Measurements from ENCODE around the gene LHFPL6.
"Not testable (repeated sequence)": the region's sequence is repeated elsewhere in the genome, so short reads cannot be mapped to it uniquely, and the experiment has no call there.

The LHFPL6 gene

GRCh38 chr13:39341251-39341650, 261.7 kb downstream of the LHFPL6 start:
- DNase-seq (ENCODE audit: low spot score), result no peak

- not testable (repeated sequence) for DNase-seq (ENCODE audit: low spot score)
Observed at GRCh38 chr13:39338114-39338513, 264.9 kb downstream of the LHFPL6 start.

DNA sequence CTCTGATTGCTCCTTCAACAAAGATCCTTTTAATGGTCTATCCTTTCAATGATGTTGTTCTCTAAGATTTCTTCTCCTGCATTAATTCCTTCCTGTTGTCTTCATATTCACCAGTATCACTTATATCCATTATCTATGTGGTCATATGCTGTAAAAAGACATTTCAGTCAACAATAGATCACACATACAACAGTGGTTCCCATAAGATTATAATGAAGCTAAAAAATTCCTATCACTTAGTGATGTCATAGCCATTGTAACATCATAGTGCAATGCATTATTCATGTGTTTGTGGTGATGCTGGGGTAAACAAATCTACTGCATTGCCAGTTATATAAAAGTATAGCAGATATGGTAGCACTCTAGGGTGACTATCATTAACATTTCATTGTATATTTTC, 266.1 kb downstream of the LHFPL6 start:
- DNase-seq (ENCODE audit: low spot score), result no peak

- DNase-seq (ENCODE audit: low spot score), result no peak
Observed at GRCh38 chr13:39336207-39336606, 266.8 kb downstream of the LHFPL6 start.

DNA sequence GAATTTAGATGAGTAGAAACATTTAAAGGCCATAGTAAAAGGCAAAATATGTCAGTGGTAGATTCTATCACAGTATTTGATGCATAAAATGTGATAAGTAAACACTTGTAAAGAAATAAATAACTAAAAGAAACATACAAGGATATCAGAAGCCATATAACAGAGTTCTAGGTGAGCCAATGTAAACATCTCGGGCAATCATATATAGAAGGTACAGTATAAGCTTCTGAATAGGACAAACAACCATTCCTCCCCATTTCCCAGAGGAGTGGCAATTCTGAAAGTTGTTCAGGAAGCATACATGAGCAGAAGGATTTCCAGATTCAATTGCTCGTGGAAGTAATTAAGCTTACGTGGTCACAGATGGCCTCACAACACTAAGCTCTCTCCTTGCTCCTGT, 267.3 kb downstream of the LHFPL6 start:
- no peak for DNase-seq (ENCODE audit: low spot score)

DNA sequence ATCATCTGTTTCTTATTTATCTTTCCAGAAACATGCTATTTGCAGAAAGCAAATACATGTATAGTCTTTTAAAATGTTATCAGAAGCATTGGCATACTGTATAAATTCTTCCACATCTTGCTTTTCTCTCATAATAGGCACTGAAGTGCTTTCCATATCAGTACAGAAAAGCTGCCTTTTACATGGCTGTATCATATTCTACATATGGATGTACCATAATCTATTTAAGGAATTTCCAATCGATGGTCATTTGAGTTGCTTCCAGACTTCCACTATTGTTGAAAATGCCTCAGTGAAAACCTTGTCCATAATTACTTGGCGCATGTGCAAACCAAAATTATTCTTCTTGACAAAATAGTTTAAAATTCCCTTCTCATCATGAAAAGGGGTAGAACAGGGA, 272.5 kb downstream of the LHFPL6 start:
- DNase-seq (ENCODE audit: low spot score), result no peak

DNA sequence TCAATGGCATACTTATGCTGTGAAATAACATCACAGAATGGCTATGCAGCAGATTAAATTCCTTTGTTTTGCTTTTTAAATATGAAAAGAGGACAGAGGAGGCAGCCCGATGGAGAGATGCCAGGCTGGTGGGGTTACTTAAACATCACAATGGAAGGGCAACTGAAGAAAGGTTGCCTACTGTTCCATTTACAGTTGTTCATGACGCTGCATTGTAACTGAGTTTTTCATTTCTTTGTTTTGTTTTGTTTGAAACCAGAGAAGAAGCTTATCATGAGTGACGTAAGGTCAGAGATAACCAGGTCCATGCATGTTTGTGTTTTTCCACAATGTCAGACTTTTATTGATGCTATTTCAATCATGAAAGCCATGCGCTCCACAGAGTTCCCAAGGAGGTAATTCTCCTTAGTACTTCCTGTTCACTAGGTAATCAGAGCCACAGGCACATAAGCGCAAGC, 273.8 kb downstream of the LHFPL6 start:
- DNase-seq (ENCODE audit: low spot score), result no peak

DNA sequence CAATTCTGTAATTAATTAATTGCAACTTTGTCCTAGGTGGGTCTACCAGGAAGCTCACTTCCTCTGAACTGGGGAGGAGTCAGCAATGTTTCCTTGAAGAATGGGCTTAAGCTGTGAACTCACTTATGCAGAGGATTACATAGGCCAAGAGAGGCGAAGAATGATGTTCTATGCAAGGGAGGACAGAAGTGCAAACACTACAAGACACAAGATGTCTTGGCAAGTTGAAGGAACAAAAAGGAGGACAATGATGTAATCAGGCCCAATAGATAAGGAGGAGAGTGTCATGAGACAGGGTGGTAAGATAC, 275.9 kb downstream of the LHFPL6 start:
- no peak for DNase-seq (ENCODE audit: low spot score)

GRCh38 chr13:39326469-39327171, 276.4 kb downstream of the LHFPL6 start:
- no peak for DNase-seq (ENCODE audit: low spot score)

- DNase-seq (ENCODE audit: low spot score), result no peak
Observed at GRCh38 chr13:39324806-39325311, 278.1 kb downstream of the LHFPL6 start.

- no peak for DNase-seq (ENCODE audit: low spot score)
Observed at GRCh38 chr13:39322836-39323585, 280.0 kb downstream of the LHFPL6 start.

DNA sequence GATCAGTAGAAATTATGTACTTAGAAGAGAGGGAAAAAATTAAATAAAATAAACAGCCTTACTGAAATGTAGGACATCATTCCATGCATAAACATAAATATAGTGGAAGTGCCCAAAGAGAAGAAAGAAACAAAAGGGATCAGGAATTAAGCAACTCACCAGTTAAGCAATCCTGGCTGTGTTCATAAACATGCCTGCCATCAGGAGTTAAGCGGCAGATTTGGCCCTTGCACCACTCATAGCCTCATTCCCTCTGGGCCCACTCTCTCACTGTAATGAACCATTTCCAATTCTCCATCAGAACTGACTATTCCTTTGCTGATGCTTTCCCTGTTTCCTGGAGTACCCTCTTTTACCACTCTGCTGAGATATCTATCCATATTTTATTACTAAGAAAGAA, 281.4 kb downstream of the LHFPL6 start:
- DNase-seq (ENCODE audit: low spot score), result no peak

- DNase-seq (ENCODE audit: low spot score), result no peak
Observed at GRCh38 chr13:39318161-39318560, 284.8 kb downstream of the LHFPL6 start.

DNA sequence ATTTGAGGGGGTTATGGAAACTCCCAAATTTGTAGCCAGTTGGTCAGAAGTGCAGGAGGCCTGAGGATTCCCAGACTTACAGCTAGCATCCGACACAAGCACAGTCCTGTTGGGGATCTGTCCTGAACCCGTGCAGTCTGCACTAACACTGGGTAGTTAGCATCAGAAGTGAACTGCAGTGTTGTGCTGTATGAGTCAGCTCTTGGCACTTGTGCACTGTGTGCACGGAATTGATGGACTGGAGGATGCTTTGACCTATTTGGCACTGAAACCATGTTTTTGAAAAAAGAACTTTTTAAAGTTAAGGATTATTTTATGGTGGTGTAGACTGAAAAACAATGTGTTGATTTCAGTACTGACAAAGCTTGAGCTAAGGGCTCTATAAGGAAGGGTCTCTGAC, 285.7 kb downstream of the LHFPL6 start:
- DNase-seq (ENCODE audit: low spot score), result no peak

- DNase-seq (ENCODE audit: low spot score), result no peak
Observed at GRCh38 chr13:39315796-39316195, 287.2 kb downstream of the LHFPL6 start.

DNA sequence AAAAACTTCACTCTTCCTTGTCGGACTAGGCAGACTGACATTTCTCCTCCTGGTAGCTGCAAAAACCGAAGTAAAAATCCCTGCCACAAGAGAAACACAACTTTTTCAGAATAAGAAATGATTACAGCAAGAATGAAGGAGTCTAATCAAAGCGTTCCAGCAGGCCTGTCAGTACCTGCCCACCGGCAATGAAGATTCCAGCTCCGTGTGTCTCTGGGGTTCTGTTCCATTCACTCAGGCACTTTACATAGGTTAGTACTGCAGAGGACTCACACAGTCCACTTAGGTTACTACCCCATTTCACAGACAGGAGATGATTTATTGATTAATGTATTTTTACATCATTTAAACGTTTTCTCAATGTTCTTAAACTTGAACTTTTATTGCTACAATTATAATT, 289.3 kb downstream of the LHFPL6 start:
- DNase-seq (ENCODE audit: low spot score), result no peak

GRCh38 chr13:39312596-39312995, 290.4 kb downstream of the LHFPL6 start:
- no peak for DNase-seq (ENCODE audit: low spot score)

DNA sequence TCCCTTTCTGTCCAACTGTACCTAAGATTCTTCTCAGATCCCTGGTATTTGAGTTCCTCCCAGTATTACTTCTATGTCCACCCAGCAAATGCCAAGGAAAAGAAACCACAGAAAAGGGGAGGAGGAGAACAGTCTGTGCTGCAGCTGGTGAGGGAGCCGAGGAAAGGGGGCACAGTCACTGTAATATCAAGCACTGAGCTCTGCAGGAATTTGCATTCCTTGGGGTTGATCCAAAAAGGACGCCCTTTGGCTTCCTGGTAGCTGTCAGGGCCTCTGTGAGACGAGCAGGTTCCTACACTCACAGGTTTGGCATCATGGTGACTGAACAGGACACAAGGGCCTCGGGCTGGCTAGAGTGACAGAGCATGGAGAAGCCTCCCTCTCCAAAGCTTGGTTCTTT, 291.4 kb downstream of the LHFPL6 start:
- no peak for DNase-seq (ENCODE audit: low spot score)

- DNase-seq (ENCODE audit: low spot score), result no peak
Observed at GRCh38 chr13:39310961-39311360, 292.0 kb downstream of the LHFPL6 start.

- DNase-seq (ENCODE audit: low spot score), result no peak
Observed at GRCh38 chr13:39306639-39307589, 296.1 kb downstream of the LHFPL6 start.

GRCh38 chr13:39302820-39303219, 300.2 kb downstream of the LHFPL6 start:
- no peak for DNase-seq (ENCODE audit: low spot score)

GRCh38 chr13:39298951-39299350, 304.0 kb downstream of the LHFPL6 start:
- no peak for DNase-seq (ENCODE audit: low spot score)

Measured in SW480 (cell line).